Jurkat, Clone E6-1 (cell line): Measurements from ENCODE around the gene ZFPM1.

ENCODE experiments used
- DNase-seq: peaks from one replicate; pipeline ENCODE4 v3.0.0-alpha.2; 2011; ENCODE audit warnings: low read depth, low spot score
- H3K4me3 ChIP-seq: 2 replicates; pipeline ENCODE4 v1.5.1; 2011; ENCODE audit warnings: mild to moderate bottlenecking, low read length, control low read depth, moderate library complexity

Gene ZFPM1

DNA sequence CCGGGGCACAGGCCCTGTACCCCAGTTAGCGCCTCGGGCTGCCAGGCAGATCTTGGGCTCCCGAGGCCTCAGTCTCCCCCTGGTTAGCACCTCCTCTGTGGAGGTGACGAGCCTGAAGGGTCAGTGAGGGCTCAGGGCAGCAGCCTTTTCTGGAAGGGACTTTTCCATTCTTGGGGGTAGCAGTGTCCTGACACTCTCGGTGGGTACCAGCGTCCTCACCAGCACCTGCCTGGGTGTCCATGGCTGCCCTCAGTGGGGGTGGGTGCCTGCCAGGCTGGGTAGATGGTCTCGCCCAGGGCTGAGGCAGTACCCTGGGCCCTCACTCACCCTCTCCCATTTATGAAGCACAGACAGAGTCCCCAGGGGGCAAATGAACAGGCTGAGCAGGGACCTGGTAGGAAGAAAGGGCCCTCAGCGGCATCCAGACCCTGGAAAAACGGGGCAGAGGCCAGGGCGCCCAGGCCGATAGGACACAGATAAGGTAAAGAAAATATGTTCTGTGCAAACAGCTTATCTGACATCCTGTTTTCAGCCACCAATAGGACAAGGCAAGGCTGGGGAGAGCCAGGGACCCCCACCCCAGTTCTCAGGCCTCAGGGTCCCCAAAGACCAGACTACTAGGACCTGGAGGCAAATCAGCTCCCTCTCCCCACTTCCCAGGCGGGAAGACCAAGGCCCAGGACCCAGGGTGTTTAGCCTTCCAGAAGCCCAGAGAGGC lies 50.9 kb downstream of the ZFPM1 start:
- no peak for DNase-seq

DNA sequence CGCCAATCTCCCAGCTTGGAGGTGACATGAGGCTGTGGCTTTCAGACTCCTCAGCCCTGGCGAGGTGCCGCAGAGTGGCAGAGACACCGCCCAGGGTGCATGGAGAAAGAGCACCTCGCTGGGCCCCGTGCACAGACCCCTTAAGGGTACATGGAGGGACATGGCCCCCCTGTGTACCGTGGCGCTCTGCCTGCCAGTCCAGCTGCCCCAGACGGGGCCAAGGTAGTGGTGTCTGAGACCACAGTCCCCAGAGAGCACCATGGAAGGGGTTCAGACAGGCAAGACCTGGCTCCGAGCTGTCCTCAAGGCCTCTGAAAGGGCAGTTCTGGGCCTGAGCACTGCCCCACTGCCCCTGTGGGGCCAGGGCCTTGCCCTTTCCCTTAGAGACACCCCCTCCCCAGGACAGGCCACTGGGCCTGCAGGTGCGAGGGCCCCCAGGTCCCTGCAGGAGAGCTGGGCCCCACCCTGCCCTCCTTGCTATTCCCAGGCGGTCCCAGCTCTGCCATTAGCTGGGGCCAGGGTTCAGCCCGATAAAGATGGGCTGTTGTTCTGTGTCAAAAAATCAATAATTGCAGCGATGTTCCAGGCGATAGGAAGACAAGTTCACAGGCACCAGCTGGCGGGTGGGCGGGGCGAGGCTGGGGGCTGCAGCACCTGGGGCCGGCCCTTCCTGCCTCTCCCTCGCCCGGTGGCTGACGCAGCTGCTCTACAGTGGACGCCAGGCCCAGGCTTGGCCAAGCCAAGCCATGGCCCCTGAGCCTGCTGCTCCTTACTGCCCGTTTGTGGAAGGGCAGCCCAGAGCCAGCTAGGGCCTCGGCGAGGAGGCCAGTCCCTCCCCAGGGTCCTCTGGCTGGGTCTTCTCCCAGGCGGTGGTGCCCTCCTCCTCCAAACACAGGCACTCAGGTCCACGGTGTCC lies 51.7 kb downstream of the ZFPM1 start:
- H3K4me3 ChIP-seq: no peak overlapping the region
- DNase-seq: no peak

More for the DNA sequence above, 50.9 kb downstream of the ZFPM1 start:
- H3K4me3 ChIP-seq: no peak overlapping the region

DNA sequence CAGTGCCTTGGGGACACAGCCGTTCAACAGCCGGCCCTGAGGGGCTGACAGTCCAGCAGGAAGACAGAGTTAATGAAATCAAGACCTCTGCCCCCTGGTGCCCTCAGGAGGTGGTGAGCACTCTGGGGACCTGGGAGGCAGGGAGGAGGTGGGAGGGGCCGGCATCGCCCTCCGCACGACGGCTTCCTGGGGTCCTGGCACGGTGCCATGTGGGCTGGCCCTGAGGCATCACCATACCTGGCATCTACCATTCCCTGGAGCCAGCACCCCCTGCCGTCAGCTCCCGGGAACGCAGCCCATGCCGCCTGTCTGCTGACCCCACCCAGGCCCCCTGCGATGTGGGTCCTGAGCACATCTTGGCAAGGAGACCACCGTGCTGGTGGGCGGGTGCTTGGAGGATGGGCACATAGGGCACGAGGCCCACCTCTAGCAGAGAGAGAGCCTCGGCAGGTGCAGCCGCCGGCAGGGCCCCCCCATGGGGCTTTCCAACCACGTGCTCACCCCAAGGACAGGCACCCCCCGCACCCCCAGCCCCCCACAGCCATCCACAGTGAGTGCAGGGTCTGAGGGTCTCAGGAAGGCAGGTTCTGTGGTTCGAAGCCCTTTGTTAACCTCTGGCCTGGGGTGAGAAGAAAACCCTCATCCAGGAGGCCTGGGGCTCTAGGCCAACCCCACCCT lies 52.5 kb downstream of the ZFPM1 start:
- H3K4me3 ChIP-seq: no peak overlapping the region
- peak; percentile 85 for DNase-seq

DNA sequence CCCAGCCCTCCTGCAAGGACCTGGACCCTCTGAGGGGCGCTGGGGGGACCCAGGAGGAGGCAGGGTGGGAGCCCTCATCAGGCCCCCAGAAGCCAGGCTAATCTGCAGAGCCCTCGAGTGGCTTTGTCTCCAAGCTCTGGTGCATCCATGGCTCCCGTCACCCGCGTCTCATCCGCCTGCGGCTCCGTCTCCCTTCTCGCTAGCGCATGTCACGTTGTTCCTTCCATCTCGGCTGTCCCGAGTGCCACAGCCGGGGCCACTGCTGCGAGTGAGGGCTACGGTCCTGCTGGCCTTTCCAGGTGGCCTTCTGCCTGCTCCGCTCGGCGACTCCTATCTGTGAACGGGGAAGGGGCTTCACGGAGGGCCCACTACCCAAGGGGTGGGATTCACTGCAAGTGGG lies 53.6 kb downstream of the ZFPM1 start:
- no peak for DNase-seq
- H3K4me3 ChIP-seq: no peak overlapping the region

DNA sequence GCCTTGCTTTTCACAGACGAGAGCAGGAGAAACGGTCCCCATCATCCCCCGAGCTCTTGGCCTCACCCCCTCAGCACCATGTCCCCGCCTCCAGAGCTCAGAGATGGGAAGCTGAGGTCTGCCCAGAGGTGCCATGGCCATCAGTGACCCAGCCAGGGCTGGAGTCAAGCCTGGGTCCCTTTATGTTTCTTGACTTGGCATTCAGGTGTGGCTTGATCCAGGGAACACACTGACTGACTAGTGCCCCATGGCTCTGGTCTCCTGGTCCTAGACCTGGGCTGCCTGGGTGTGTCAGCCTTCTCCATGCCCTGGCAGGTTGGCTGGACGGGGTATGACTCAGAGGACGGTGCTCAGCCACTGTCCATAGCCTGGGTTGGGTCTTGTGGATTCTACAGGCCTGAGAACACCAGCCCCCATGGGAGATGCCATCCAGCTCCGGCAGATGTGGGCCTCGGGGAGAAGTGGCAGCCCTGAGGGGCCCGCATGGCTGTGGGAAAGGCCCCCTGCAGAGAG lies 54.2 kb downstream of the ZFPM1 start:
- no peak for DNase-seq
- H3K4me3 ChIP-seq: no peak overlapping the region

DNA sequence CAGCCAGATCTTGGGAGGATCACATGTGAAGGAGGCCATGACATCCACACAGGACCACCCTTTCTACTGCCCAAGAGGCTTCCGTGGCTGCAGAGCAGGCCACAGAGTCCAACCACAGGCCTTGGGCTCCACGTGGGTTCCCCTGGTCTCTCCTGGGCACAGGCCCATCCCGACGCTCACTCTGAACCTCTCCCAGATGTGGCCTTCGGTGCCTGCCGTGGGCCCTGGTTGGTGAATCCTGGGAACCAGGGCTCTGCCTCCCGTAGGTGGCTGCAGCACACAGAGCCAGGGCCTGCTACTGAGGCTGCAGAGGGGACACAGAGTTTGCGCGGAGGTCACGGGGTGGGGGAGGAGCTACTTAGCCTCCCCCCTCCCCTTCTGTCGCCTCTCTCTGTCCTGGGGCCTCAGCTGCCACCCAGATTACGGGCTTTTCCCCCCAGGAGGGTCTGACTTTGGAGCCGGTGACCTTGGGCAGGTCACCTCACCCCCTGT lies 55.3 kb downstream of the ZFPM1 start:
- DNase-seq: no peak

DNA sequence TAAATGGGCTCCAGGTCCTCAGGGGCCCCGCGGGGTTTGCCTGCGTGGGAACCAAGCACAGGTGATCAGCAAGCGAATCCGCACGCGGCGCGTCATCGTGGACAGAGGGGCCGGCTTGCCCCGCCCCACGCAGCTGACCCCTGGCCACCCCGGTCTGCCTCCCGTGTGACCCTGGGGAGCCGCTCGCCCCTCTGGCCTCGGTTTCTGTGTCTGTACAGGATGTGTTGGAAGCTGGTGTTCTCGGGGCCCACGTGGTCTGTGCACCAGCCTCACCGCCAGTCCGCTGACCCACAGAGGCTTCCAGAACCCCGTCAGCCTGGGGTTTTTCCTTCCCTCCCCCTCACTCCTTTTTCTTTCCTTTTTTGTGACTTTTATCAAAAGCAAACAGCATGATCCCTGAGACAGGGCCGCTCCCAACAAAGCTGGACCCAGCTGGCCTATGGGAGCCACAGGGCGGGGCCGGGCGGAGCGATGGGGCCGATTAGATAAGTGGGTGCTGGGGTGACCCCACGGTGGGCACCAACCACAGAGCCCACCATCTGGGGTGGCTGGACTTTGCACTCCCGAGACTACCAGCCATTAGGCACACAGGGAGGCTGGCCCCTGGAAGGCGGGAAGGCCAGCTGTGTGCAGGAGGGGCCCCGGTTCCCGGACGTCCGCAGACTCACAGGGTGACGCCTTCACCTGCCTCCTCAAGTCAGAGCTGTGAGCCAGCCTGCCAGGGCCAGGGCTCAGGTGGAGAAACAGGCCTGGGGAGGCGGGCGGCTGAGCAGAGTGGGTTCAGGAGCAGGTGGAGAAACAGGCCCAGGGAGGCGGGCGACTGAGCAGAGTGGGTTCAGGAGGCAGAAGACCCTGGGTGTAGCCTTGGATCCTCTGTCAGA lies 56.0 kb downstream of the ZFPM1 start:
- DNase-seq: no peak

More for the DNA sequence above, 55.3 kb downstream of the ZFPM1 start:
- H3K4me3 ChIP-seq: no peak overlapping the region

DNA sequence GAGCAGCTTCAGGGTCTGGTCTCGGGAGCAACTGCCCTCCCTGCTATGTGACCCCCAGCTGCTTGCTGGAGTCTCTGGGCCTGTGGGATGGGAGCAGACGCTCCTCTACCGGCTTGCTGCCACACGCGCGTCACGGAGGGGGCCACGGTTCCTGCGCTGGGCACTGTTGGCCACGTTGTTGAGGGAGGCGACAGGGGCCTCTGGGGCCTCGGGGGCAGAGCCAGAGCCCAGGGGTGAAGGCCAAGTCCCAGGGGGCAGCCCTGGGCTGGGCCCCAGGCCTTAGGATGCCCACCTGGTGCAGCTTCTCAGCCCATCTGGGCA lies 56.6 kb downstream of the ZFPM1 start:
- DNase-seq: no peak
- H3K4me3 ChIP-seq: no peak overlapping the region

More for the DNA sequence above, 56.0 kb downstream of the ZFPM1 start:
- no peak overlapping the region for H3K4me3 ChIP-seq

DNA sequence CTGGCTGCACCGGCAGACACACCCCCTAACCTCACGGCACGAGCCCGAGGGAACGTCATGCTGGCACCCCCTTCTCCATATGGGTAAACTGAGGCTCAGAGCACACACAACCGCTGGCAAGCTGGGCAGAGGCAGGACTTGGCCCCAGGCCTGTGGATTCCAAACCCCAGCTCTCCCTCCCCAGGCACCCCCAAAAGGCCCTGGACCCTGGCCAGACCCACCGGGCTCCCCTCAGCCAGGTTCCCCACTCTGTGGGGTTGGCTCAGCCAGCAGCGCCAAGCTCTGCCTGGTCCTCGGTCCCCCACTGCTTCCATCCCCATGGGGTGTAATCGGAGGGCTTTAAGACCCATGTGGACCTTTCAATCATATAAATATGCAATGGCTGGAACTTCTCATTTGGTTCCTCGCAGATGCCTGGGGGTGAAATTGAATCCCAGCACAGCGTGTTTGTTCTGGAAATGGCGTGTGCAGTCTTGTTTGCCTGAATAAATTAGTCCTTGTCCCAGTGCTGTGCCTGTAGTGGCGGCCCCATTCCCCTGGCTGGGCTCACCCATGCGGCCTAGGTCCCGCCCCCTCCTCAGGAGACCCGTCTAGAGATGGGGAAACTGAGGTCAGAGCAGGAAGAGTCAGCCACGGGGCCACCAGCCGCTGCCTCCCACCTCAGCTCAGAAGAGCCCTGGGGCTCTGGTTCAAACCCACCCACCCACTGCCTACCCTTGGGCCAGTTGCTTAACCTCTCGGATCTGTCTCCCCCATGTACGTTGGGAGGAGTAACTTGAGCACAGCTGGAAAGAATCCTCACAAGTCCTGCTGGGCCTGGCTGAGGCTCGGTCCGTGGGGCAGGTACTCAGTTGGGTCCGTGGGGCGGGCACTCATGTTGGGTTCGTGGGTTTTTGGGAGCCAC lies 57.3 kb downstream of the ZFPM1 start:
- no peak overlapping the region for H3K4me3 ChIP-seq
- DNase-seq: no peak

DNA sequence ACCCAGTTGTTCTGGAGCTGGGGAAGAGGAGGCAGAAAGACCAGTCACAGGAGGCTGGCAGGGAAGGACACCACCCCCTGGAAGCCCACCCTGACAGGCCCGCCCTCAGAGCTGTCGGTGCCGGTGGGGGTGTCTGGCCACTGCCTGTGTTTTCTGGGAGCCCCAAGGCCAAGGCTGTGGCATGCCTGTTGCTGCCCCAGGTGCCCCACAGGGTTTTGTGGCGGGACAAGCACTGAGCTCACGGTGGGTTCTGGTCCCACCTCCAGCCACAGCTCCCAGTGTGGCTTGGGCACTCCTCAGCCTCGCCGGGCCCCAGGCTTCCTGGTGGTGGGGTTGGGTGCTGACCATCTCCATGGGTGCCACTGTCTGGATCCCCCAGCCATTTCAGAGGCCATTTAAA lies 58.0 kb downstream of the ZFPM1 start:
- no peak for DNase-seq
- H3K4me3 ChIP-seq: no peak overlapping the region

DNA sequence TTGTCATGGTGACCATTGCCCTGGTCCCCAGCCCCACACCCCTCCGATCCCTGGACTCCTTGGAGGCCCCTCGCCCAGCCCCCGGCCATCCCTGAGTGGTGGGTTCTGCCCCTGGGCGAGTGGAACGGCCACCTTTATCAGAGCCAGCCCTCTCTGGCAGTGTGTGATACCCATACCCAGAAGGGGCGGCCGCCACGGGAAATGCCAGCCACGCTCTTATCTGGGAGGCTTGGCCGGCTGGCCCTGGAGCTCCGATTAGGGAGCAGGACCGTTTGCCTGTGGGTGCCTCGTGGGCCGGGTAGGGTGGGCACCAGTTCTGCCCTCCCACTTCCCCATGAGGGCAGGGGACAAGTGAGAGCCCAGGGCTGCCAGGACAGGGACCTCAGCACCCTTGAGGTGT lies 58.8 kb downstream of the ZFPM1 start:
- H3K4me3 ChIP-seq: no peak overlapping the region
- DNase-seq: no peak

DNA sequence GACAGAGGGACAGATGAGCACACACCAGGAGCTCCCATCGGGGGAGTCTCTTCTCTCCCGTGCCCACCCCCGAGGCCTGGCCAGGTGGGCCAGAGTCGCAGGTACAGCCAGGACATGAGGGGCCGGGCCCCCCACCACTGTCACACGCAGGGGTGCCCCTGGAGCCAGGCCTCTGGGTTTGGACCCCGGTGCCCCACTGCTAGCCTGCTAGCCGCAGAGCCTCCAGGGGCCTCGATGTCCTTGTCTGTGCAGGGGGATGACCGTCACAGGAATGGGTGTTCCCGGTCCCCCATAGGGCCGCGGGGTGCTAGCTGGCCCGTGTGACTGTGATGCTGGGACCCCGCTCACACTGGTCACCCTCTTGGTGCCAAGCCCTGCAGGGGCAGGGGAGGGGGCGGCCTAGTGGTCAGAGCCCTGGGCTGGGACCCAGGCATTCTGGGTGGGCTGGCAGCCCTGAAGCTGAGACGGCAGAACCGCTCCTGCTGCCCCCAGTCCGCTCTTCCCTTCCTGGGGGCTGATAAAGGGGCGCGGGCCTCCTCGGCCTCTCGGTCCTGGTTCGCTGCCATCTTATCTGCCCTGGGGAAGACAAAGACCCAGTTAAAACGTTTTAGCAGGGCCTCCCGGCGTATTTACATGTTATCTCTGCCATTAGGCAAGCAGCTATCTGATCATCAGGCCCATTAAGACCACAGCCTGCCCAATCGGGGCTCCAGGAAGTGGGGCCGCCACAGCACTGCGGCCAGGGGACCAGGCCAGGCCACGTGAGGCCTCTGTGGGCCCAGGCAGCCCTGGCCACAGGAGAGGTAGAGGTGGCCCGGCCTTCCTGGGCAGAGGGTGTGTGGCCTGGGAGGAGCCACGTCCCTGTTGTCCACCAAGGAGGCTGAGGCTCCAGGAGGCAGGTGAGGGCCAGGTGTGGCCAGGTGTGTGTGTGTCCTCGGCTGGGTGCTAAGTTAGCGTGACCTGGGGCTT lies 59.9 kb downstream of the ZFPM1 start:
- no peak overlapping the region for H3K4me3 ChIP-seq
- DNase-seq: no peak

DNA sequence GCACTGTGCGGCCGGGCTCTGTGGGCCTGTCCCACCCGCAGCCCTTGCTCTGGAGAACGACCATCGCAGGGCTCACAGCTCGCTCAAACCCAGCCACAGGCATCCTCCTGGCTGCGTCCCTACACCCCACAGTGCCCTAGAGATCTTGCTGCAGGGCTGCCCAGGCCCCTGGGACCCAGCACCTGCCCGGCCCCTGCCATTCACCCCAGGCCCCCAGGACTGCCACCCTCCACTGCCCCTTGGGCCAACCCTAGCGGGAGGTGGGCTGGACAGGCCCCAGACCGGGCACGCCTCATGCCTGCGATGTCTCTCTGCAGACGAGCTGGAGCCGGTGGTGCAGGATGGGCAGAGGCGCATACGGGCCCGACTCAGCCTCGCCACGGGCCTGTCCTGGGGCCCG lies 61.0 kb downstream of the ZFPM1 start:
- no peak overlapping the region for H3K4me3 ChIP-seq

DNA sequence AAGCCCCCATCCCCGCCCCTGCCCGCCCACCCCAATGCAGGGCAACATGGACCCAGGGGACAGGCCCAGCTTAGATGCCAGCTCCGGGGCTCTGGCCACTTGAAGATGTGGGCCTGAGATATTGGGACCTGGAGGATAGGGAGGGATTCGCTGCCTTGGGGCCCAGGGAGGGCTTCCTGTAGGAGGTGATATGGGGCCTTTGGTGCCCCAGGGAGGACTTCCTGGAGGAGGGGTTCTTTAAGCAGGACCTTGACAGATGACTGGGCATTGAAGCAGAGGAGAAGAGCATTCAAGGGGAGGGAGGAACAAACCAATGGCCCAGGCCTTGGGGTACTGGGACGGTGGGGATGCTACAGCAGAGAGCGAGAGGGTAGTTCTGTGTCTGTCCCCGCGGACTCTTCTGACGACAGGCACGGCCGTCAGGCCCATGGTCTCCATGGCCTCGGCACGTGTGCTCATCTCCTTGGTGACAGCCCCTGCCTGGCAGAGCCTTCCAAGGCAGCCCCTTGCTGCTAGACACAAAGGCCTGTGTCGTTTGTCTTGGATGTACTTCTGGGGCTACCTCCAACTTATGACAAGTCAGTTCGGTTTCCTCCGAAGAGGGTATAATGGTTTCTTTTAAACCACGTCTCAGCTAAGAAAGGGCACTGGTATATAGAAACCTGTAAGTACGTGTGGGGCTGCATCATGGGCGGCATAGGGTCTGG lies 61.6 kb downstream of the ZFPM1 start:
- H3K4me3 ChIP-seq: no peak overlapping the region

More for the DNA sequence above, 61.0 kb downstream of the ZFPM1 start:
- DNase-seq: no peak

DNA sequence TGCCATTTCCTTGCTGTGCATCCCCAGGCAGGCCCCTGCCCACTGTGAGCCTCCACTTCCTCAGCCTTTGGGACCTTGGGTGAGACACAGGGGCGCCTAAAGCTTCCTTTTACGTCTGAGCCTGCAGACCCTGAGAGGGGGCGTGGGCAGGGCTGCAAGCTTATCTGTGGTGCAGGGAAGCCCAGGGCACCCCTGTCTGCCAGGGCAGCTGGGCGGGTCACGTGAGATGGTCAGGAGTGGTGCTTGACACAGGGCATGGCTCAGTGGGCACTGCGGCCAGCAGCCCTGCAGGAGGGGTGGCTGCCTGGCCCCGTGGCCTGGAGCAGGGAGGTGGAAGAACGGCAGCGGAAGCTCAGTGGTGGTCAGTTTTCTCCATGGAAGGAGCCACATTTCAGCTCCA lies 62.3 kb downstream of the ZFPM1 start:
- DNase-seq: no peak
- no peak overlapping the region for H3K4me3 ChIP-seq

More for the DNA sequence above, 61.6 kb downstream of the ZFPM1 start:
- no peak for DNase-seq
